ENCODE measurements around the gene GPBAR1. TPM values are rescaled to one million over a fixed set of nuclear protein-coding genes. Genes with fewer than 3 reads are reported as not detected.

Gene GPBAR1
- total and polyA plus RNA-seq, 7 experiments from 2014 or later: 0.15 to 12.9 (median 1.8) TPM

DNA sequence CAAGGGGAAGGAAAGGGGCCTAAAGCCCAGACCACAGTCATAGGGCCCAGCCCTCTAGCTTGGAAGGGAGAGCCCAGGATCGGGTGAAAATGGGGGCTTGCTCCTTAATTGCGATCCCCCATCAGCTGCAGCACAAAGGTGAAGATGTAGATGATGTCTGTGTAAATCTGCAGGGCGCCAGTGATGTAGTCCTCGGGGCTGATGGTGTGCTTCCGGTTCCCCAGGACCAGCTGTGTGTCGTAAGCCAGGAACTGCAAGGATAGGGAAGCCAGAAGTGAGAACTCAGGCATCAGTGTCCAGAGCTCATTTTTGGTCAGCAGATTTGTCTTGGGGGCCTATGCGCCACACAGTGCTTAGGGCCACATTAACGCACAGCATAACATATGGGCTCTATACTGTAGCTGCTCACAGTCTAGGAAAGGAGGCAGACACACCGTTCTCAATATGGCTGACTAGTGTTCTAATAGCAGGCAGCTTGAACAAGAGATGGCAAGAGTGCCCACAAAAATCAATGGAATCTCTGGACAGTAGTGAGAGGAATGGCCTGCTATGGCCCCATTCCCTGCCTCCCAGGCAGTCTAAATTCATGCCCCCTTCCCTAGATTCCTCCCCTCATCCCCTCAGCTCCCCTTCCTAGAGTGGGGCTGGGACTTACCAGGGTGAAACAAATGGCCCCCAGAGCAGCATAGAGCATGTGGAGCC lies 14.7 kb downstream of the GPBAR1 start:
- no peak overlapping the region for H3K27ac ChIP-seq (ENCODE audit: low read depth, low read length)

DNA sequence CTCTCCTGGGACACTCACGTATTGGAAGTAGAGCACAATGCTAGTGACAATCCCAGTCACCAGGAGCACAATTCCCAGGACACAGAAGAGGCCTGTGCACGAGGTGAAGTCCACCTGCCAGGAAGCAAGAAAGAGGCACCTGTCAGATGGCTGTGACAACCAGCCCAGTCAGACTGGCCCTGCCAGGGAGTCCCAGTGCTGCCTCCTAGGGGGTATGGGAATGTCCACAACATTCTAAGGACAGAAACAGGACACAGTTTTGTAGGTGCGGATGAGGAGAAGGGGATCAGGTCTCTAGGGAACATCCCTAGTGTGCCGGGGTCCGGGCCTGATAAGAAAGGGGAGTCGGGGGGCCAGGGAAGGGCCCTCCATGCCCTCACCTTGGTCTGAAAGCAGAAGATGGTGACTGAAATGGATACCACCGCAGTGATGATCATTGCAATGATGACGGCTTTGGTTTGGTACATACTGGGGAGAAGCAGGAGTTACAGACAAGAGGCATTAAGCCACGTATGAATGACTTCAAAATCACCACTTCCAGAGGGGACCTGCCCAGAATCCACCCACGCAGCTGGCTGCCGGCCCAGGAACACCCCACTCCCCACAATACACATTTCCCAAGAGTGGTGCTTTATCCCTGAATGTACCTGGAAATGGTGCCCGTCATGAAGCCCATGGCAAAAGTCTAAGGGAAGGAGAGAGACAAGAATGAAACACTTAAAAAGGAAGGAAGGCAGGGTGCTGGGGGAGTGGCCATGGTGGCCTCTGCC lies 16.4 kb downstream of the GPBAR1 start:
- Histone ChIP-seq H3K36me3 (ENCODE audit: control insufficient read depth in 2 of 3, insufficient read depth in 3 of 3, low read length in 3 of 3) (peaks cover 25 to 85% (median 45%) of the 10 kb centered on the region in 3 experiments), H3K4me3 (ENCODE audit: low read length) (no peak overlapping the region), H3K27me3 (ENCODE audit: control insufficient read depth in 2 of 2, insufficient read depth in 2 of 2, low read length in 2 of 2) (no peaks in the 10 kb centered on the region), H3K27ac (ENCODE audit: low read depth, low read length) (no peak overlapping the region), H3K4me1 (ENCODE audit: control insufficient read depth in 2 of 2, insufficient read depth in 2 of 2, low read length in 2 of 2) (peaks cover 7 to 9% of the 10 kb centered on the region in 2 donors), H3K9me3 (ENCODE audit: control insufficient read depth in 2 of 3, low read length in 3 of 3) (no peaks in the 10 kb centered on the region)
- no peaks in the 10 kb centered on the region for H3K9me3 Mint-ChIP-seq
- intact Hi-C loops (cut with micrococcal nuclease): loop anchor here in 1 of 2 donors (10.0 kb wide), 1 partner anchor 1218 kb away; the partner anchor contains the start of gene GMPPA
- no peaks in the 10 kb centered on the region for H3K27me3 Mint-ChIP-seq
- DNase-seq: no peak
- H3K36me3 Mint-ChIP-seq: peaks cover 4 to 36% (median 11%) of the 10 kb centered on the region in 5 donors
- no peak for ATAC-seq
- peak overlapping the region; percentile 11 to 82 (median 63) for H3K27ac Mint-ChIP-seq
- CTCF ChIA-PET: interaction anchor here (1.5 to 9.4 kb wide), 3 partner anchors 14 to 81 kb away, joined by 6 to 188 read pairs (median 79); partner anchors contain the start of genes CATIP and TMBIM1
- POLR2A ChIA-PET: interaction anchor here (9.0 kb wide), 1 partner anchor 8 kb away, joined by 125 read pairs; no protein-coding TSS in a partner anchor
- peak overlapping the region in 2 of 10 donors; percentile 4 to 29 for H3K4me3 Mint-ChIP-seq
- H3K4me1 Mint-ChIP-seq: peaks cover 7 to 26% (median 17%) of the 10 kb centered on the region in 7 donors

More for the DNA sequence above, 14.7 kb downstream of the GPBAR1 start:
- DNase-seq: no peak
- Histone ChIP-seq H3K4me1 (ENCODE audit: control insufficient read depth in 2 of 2, insufficient read depth in 2 of 2, low read length in 2 of 2) (peaks cover 23% of the 10 kb centered on the region in 2 donors), H3K4me3 (ENCODE audit: low read length) (no peak overlapping the region), H3K27me3 (ENCODE audit: control insufficient read depth in 2 of 2, insufficient read depth in 2 of 2, low read length in 2 of 2) (no peaks in the 10 kb centered on the region), H3K9me3 (ENCODE audit: control insufficient read depth in 2 of 3, low read length in 3 of 3) (no peaks in the 10 kb centered on the region), H3K36me3 (ENCODE audit: control insufficient read depth in 2 of 3, insufficient read depth in 3 of 3, low read length in 3 of 3) (peaks cover 25 to 71% (median 39%) of the 10 kb centered on the region in 3 experiments)
- no peaks in the 10 kb centered on the region for H3K27me3 Mint-ChIP-seq
- no peaks in the 10 kb centered on the region for H3K9me3 Mint-ChIP-seq
- ChIA-PET POLR2A (interaction anchor here (0.6 to 9.0 kb wide), 7 partner anchors 9 to 121 kb away, joined by 3 to 125 read pairs (median 9); partner anchors contain the start of gene TMBIM1), CTCF (interaction anchor here (0.9 to 9.4 kb wide), 6 partner anchors 16 to 121 kb away, joined by 3 to 188 read pairs (median 4); partner anchors contain the start of genes CATIP and TMBIM1)
- no peak for ATAC-seq
- H3K4me1 Mint-ChIP-seq: peaks cover 13 to 37% (median 30%) of the 10 kb centered on the region in 7 donors
- peak overlapping the region in 7 of 9 donors; percentile 17 to 74 (median 51) for H3K27ac Mint-ChIP-seq
- H3K36me3 Mint-ChIP-seq: peaks cover 4 to 39% (median 8%) of the 10 kb centered on the region in 5 donors
- intact Hi-C loops (cut with micrococcal nuclease): loop anchor here in 1 of 2 donors (10.0 kb wide), 1 partner anchor 1219 kb away; the partner anchor contains the start of gene GMPPA
- H3K4me3 Mint-ChIP-seq: no peak overlapping the region

DNA sequence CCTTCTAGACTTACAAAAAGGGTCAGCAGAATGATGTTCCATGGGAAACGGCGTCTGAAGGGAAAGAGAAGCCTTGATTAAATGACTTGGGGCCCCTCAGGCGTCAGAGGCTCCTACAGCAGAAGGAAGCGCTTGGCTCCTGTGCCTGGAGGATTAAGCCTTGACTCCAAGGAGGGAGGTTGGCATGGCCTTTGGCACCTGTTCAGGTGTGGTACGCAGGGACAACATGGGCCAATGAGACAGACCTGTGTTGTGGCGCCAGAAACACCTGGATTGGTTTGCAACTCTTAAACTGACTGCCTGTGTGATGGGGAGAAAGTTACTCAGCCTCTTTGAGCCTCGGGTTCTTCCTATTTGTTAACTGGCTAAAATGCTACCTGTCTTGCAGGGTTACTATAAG lies 17.1 kb downstream of the GPBAR1 start:
- H3K4me3 Mint-ChIP-seq: no peak overlapping the region
- H3K36me3 Mint-ChIP-seq: peaks cover 4 to 34% (median 11%) of the 10 kb centered on the region in 5 donors
- POLR2A ChIA-PET: interaction anchor here (1.0 to 9.0 kb wide), 2 partner anchors 7 to 61 kb away, joined by 3 to 125 read pairs; partner anchors contain the start of gene ARPC2
- no peaks in the 10 kb centered on the region for H3K9me3 Mint-ChIP-seq
- peaks cover 7 to 26% (median 15%) of the 10 kb centered on the region in 7 donors for H3K4me1 Mint-ChIP-seq
- peak overlapping the region; percentile 3 for H3K27ac ChIP-seq (ENCODE audit: low read depth, low read length)
- H3K27me3 ChIP-seq (ENCODE audit: control insufficient read depth in 2 of 2, insufficient read depth in 2 of 2, low read length in 2 of 2): no peaks in the 10 kb centered on the region
- no peaks in the 10 kb centered on the region for H3K9me3 ChIP-seq (ENCODE audit: control insufficient read depth in 2 of 3, low read length in 3 of 3)
- DNase-seq: no peak
- H3K36me3 ChIP-seq (ENCODE audit: control insufficient read depth in 2 of 3, insufficient read depth in 3 of 3, low read length in 3 of 3): peaks cover 25 to 93% (median 45%) of the 10 kb centered on the region in 3 experiments
- H3K4me3 ChIP-seq (ENCODE audit: low read length): no peak overlapping the region
- no peak for ATAC-seq
- peaks cover 3 to 5% of the 10 kb centered on the region in 2 donors for H3K4me1 ChIP-seq (ENCODE audit: control insufficient read depth in 2 of 2, insufficient read depth in 2 of 2, low read length in 2 of 2)
- H3K27ac Mint-ChIP-seq: peak overlapping the region in 4 of 9 donors; percentile 22 to 82 (median 63)
- CTCF ChIA-PET: interaction anchor here (9.4 kb wide), 1 partner anchor 13 kb away, joined by 188 read pairs; the partner anchor contains the start of gene TMBIM1
- intact Hi-C loops (cut with micrococcal nuclease): loop anchor here in 1 of 2 donors (10.0 kb wide), 1 partner anchor 1217 kb away; the partner anchor contains the start of gene GMPPA
- H3K27me3 Mint-ChIP-seq: no peaks in the 10 kb centered on the region

DNA sequence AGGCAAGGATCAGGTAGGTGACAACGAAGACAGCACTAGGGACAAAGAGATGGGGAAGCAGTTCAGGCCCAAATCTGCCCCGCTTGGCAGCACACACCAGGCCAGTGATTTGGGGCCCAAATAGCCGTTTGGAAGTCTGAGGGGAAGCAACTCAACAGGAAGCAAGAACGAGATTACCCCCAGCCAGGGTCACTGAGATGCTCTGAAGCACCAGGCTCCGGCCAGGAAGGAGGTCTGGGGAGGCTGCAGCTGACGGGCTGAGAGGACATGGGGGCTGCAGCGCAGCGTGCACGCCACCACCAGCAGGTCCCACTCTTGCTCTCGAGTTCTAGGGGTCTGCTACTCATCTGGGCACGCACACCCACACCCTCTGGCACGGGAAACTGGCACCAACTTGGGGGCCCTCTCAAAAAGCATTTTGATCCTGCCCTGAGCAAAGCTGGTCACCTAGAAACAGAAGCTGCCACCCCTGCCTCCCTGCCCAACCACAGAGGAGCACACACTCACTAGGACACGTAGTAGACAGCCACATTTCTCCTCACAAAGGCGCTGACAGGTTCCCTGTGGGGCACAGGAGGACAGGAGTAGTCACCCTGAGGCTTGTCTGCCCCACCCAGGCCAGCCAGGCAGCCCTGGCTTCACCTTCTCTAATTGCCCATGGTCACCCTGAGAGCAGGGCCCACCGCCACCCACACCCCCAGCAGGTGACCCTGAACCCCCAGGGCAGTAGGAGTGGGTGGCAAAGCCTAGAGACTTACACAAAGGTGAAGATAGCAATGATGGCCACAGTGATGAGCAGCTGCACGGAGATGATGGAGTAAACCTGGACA lies 17.9 kb downstream of the GPBAR1 start:
- H3K9me3 Mint-ChIP-seq: no peaks in the 10 kb centered on the region
- H3K36me3 ChIP-seq (ENCODE audit: control insufficient read depth in 2 of 3, insufficient read depth in 3 of 3, low read length in 3 of 3): peaks cover 25 to 92% (median 45%) of the 10 kb centered on the region in 3 experiments
- peaks cover 4 to 32% (median 11%) of the 10 kb centered on the region in 5 donors for H3K36me3 Mint-ChIP-seq
- ATAC-seq (no peak), DNase-seq (no peak)
- ChIA-PET POLR2A (interaction anchor here (1.0 to 9.0 kb wide), 6 partner anchors 6 to 62 kb away, joined by 3 to 125 read pairs (median 6); partner anchors contain the start of genes AAMP, ARPC2, PNKD and TMBIM1), CTCF (interaction anchor here (1.7 to 9.4 kb wide), 2 partner anchors 12 to 78 kb away, joined by 5 to 188 read pairs; partner anchors contain the start of genes CATIP and TMBIM1)
- H3K4me1 ChIP-seq (ENCODE audit: control insufficient read depth in 2 of 2, insufficient read depth in 2 of 2, low read length in 2 of 2): peaks cover 9 to 12% of the 10 kb centered on the region in 2 donors
- no peaks in the 10 kb centered on the region for H3K9me3 ChIP-seq (ENCODE audit: control insufficient read depth in 2 of 3, low read length in 3 of 3)
- H3K27me3 ChIP-seq (ENCODE audit: control insufficient read depth in 2 of 2, insufficient read depth in 2 of 2, low read length in 2 of 2): no peaks in the 10 kb centered on the region
- peak overlapping the region in 7 of 9 donors; percentile 14 to 82 (median 56) for H3K27ac Mint-ChIP-seq
- no peaks in the 10 kb centered on the region for H3K27me3 Mint-ChIP-seq
- H3K4me1 Mint-ChIP-seq: peaks cover 7 to 31% (median 19%) of the 10 kb centered on the region in 7 donors
- intact Hi-C loops (cut with micrococcal nuclease): loop anchor here in 1 of 2 donors (10.0 kb wide), 1 partner anchor 1216 kb away; the partner anchor contains the start of gene GMPPA
- H3K4me3 Mint-ChIP-seq: no peak overlapping the region
- peak overlapping the region; percentile 3 for H3K27ac ChIP-seq (ENCODE audit: low read depth, low read length)
- no peak overlapping the region for H3K4me3 ChIP-seq (ENCODE audit: low read length)

DNA sequence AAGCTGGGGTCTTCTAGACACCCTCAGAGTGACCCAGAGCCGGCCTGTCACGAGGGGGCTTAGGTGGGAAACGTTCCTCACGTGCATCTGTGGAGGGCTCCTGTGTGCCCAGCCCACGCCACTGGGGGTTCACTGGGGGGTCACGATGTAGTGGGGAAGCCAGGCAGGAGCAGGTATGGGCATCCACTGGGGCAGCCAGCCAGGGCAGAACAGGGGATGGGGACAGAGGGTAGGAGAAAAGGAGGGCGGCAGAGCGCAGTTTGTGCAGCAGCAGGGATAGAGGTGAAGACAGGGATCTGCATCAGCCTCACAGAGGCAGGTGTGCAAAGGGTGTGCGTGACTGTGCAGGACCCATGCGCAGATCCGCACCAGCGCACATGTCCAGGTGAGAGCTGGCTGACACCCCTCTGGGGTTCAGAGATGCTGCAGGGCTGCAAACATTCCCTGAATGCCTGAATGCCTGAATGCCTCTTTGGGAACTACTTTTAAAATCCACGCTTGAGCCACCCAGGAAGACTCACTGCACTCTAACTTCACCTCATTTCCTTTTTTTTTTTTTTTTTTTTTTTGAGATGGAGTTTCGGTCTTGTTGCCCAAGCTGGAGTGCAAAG lies 19.6 kb downstream of the GPBAR1 start:
- no peaks in the 10 kb centered on the region for H3K27me3 Mint-ChIP-seq
- Histone ChIP-seq H3K36me3 (ENCODE audit: control insufficient read depth in 2 of 3, insufficient read depth in 3 of 3, low read length in 3 of 3) (peaks cover 15 to 76% (median 38%) of the 10 kb centered on the region in 3 experiments), H3K9me3 (ENCODE audit: control insufficient read depth in 2 of 3, low read length in 3 of 3) (no peaks in the 10 kb centered on the region), H3K27ac (ENCODE audit: low read depth, low read length) (no peak overlapping the region), H3K27me3 (ENCODE audit: control insufficient read depth in 2 of 2, insufficient read depth in 2 of 2, low read length in 2 of 2) (no peaks in the 10 kb centered on the region), H3K4me3 (ENCODE audit: low read length) (no peak overlapping the region), H3K4me1 (ENCODE audit: control insufficient read depth in 2 of 2, insufficient read depth in 2 of 2, low read length in 2 of 2) (peaks cover 26 to 28% of the 10 kb centered on the region in 2 donors)
- intact Hi-C loops (cut with micrococcal nuclease): loop anchor here (10.0 kb wide), 2 partner anchors 614 to 974 kb away; partner anchors contain the start of genes TUBA4A (in 1 of the 2) and TUBA4B (in 1 of the 2)
- CTCF ChIA-PET: interaction anchor here (1.7 kb wide), 1 partner anchor 77 kb away, joined by 5 read pairs; the partner anchor contains the start of gene CATIP
- POLR2A ChIA-PET: interaction anchor here (0.6 to 4.6 kb wide), 5 partner anchors 10 to 123 kb away, joined by 3 to 30 read pairs (median 3); partner anchors contain the start of genes AAMP, PNKD and TMBIM1
- no peak for ATAC-seq
- no peak for DNase-seq
- peaks cover 14 to 44% (median 32%) of the 10 kb centered on the region in 7 donors for H3K4me1 Mint-ChIP-seq
- H3K9me3 Mint-ChIP-seq: no peaks in the 10 kb centered on the region
- H3K27ac Mint-ChIP-seq: peak overlapping the region in 8 of 9 donors; percentile 40 to 76 (median 66)
- peaks cover 4 to 28% (median 7%) of the 10 kb centered on the region in 5 donors for H3K36me3 Mint-ChIP-seq
- no peak overlapping the region for H3K4me3 Mint-ChIP-seq
